GM12872 (cell line): ENCODE data around the gene CEP295NL.

Source experiments
- TF ChIP-seq, protein P1 (sequence below): IDR thresholded peaks from 3 replicates; pipeline ENCODE4 v1.5.1; 2011; ENCODE audit warnings: low read depth, mild to moderate bottlenecking, low read length, moderate library complexity; ENCODE audit not compliant: insufficient read depth

Gene CEP295NL

DNA sequence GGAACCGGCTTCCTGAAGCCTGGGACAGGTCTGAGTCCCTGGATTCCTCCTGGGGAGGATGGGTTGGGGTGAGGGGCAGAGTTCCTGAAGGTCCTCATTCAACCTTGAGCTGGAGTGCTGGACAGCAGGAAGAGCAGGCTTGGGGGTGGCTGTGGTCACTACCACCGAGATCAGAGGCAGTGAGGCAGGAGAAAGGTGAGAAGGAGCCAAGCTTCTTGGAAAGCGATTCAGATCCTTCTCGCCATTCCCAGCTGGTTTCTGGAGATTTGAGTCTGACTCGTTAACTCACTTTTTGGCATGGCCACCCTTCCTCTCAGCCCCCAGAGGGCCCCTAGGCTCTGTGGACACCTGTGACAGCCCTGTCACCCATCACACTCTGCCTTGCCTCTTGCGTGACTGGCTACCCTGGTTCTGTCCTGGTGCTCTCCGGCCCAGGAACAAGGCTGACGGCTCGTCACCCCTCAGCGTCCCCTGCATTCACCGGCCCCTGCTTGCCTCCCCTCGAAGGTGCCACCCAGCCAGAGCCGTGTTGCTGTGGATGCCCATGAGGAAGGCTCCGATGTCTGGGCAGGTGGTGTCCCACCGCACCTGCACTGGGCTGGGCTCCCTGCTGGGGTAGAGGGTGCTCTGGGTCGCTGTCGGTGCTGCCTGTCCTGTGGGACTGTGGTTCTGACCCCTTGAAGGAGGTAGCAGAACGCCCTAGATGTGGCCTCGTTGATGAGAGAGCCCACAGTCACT, 31.8 kb upstream of the CEP295NL start:
- TF ChIP-seq, protein P1, sequence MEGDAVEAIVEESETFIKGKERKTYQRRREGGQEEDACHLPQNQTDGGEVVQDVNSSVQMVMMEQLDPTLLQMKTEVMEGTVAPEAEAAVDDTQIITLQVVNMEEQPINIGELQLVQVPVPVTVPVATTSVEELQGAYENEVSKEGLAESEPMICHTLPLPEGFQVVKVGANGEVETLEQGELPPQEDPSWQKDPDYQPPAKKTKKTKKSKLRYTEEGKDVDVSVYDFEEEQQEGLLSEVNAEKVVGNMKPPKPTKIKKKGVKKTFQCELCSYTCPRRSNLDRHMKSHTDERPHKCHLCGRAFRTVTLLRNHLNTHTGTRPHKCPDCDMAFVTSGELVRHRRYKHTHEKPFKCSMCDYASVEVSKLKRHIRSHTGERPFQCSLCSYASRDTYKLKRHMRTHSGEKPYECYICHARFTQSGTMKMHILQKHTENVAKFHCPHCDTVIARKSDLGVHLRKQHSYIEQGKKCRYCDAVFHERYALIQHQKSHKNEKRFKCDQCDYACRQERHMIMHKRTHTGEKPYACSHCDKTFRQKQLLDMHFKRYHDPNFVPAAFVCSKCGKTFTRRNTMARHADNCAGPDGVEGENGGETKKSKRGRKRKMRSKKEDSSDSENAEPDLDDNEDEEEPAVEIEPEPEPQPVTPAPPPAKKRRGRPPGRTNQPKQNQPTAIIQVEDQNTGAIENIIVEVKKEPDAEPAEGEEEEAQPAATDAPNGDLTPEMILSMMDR, result no peak

DNA sequence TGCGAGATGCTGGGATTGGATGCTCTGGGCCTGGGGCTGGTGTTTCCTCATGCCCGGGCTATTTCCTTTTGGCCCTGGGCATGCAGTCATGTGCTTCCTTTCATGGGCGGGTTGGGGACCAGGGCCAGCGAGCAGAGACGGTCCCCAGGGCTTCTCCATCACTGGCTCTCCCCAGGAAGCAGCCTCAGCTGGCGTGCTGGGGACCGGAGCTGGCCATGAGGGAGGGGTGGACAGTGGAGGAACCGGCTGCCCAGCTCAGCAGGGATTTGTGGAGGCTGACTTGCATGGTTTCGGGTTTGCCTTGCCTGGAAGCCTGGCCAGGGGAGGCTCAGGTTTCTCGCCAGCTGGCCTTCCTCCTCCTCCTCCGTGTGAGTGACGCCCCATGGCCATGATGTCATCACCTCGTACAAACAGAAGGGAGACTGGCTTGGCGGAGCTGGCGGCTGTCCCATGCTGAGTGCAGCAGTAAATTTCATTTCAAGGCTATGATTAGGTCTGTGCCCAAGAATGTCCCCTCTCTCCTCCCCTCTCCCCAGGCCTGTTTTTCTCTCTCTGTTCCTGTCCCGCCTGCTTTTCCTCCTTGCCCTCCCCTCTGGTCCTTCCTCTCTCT, 31.1 kb upstream of the CEP295NL start:
- TF ChIP-seq, protein P1, result no peak

DNA sequence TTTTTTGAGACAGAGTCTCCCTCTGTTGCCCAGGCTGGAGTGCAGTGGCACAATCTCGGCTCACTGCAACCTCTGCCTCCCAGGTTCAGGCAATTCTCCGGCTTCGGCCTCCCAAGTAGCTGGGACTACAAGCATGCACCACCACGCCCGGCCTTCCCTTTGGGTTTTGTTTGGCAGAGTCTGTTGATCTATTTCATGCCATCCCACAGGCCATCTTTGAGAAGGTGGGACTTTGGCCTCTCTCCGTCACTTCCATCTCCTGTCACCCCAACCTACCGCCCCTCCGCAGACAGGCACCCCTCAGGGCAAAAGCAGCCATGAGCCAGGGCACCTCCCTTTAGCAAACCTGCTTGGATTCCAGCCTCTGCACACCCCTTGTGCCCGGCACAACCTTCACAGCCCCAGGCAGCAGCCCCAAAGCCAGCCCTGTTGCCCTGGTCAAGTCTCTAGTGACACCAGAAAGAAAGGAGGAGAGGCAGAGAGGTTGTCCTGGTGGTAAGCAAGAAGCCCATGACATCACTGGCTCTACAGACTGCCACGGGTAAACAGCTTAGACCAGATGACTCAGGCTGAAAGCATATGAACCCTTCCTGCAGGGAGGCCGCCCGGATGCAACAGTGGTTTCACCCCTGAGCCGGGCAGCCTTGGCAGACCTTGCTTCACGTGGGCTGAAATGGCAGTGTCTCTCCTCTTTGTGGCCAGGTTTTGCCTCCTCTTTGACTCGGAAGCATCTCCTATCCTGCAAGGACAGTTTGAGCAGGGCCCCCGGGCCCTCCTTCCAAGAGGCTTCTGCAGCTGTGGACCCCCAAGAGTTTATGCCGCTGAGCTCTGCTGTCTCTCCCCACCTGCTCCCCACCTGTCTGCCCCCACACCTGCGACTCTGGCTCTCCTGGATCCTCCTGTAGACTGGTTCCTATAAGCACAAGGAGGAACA, 30.3 kb upstream of the CEP295NL start:
- TF ChIP-seq, protein P1, result no peak

DNA sequence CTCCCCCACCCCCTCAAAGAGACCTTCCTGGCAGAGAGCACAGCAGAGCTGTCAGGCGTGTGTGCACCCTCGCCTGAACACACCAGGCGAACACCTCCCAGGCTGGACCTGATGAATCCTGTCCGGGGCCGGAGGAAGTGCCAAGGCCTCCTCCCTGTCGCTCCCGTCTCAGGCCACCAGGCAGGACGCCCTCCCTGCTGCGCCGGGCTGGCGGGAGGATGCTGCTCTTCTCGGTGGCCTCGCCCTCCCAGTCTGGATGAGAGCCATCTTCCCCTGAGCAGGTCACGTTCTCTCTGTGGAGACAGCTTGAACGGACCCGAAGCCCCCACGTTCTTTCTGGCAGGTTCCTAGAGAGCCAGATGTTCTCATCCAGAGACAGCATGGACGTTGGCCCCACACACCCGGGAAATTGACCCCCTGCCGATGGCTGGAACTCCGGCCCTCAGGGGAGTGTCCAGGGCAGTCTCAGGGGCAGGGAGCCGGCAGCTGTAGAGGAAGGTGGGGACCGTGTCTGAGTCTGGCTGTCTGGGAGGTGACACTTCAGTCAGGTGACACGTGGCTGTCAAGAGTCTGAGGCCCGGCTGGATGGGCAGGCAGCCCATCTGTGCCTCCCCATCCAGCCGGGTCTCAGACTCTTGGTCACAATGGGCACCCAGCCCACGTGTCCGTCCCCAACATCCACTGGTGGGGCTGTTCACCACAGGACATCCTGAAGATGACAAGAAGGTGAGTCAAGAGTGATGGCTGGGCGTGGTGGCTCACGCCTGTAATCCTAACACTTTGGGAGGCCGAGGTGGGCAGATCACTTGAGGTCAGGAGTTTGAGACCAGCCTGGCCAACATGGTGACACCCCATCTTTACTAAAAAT, 27.1 kb upstream of the CEP295NL start:
- TF ChIP-seq, protein P1, result no peak

DNA sequence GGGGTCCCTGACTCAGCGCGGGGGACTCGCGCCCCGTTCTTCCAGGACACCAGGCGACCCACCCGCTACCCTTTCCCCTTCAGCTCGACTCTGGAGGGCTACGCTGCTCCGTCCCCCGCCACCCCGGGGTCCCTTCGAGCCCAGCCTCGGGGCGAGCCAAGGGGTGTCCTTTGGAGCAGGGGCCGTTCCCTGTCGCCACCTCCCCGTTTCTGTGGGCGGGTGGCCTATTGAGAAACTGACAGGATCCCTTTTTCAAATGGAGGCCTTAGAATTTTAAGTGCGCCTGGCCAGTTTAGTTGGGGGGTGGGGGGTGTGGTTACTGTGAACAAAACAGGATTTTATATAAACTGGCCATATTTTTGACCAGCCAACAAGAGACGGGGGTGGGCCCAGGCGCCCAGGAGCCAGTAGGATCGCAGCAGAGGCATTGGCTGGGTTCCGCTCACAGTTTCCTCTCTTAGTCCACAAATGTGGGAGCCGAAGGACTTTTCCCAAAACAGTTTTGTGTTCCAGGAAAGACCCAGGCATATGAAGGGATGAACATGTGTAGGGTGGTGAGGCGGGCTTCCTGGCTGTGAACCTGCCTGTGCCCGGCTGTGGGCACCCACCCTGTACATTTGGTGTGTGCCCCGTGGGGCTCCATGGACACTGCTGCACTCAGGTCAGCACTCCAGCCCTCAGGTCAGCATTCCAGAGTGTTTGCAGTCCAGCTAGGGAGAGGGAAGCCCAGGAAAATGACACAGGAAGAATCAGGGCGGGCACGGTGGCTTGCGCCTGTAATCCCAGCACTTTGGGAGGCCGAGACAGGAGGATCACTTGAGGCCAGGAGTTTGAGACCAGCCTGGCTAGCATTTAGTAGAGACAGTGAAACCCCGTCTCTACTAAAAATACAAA, 22.9 kb upstream of the CEP295NL start:
- TF ChIP-seq, protein P1, result no peak

DNA sequence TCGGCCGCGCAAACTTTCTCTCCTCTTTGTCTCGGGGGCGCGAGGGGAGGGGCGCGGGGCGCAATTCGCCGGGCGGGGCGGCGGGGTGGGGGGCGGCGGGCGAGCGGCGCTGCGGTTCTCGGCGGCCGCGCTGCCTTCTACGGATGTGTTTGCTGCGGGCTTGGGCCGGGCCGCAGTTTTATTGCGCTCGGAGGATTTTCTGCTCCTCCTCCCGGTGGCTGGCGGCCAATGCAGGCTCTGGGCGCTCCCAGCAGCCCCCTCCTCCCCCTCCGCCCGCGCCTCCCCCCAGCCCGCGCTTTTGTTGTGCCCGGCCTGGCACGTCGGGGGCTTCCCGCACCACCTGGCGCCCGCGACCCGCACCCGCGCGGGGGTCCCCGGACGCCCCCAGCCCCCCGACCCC, 22.2 kb upstream of the CEP295NL start, which contains the start of gene TIMP2:
Gene TIMP2, minus strand, starts transcription at position 154 of the 400 bp plus-strand sequence. CDS start 299 bp downstream, outside the sequence.
- TF ChIP-seq, protein P1, result peak; percentile 28; the same call in 1 of the 3 replicates
